Stimulated activated CD8-positive, alpha-beta memory T cell treated with anti-CD3 and anti-CD28 coated beads, Interleukin-4, amount 100 ng/mL, for 48 hours (primary cell): ENCODE data around the gene PCDH9.
"Not testable (repeated sequence)": the region's sequence is repeated elsewhere in the genome, so short reads cannot be mapped to it uniquely, and the experiment has no call there.

ENCODE experiments used
- DNase-seq: peaks from one replicate; pipeline ENCODE4 v3.0.0-alpha.2; 2020

The PCDH9 gene

DNA sequence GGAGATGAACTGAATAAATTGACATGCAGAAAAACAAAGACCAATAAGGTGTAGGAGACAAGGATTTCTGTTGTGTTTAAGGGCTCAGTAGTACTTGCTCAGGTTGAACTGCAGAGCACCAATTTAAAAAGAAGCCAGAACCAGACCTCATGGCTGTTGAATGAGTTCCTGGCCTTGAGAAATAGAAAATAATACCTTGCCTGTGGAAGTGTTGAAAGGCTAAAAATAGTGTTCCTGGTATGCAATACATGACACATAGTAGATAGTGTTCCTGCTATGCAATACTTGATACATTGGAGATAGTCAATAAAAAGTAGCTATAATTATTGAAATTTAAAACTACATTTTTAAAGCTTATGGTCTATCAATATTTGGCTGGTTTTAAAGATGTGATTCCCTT, 595.8 kb downstream of the PCDH9 start:
- DNase-seq, result no peak

DNA sequence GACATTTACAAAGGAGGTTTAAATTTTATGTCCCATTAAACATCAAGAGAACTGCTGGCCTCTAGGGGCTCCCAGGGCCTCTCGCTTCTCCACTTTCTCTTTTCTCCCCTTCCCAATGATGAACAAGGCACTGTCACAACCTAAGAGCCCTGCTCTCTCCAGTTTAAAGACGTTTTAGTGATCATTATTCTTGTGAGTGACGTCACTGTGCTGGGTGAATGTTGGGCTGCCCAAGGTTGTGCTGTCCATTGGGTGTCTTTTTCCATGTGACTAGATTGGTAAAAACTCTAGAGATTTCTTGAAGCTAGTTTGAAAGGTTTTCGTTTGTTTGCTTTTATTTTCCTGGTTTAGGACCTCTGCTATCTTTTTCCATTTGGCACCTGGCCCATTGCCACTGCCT, 602.6 kb downstream of the PCDH9 start:
- DNase-seq, result no peak

DNA sequence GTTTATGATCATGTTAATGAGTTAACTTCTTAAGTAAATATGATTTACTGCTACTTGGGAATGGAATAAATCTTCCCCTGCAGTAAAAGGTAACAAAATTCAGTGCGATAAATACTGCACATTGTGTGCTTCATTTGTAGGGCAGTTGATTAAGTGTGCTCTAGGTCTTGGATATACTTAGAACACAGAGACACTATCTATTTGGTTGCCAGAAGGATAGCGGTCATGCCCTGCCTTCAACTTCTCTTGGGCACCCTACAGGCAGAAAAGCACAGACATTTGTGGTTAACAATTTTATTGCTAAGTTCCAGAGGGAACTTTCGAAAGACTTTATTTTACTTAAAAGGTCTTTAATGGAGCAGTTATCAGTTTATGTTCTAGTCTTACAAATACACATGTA, 605.8 kb downstream of the PCDH9 start:
- DNase-seq, result no peak

DNA sequence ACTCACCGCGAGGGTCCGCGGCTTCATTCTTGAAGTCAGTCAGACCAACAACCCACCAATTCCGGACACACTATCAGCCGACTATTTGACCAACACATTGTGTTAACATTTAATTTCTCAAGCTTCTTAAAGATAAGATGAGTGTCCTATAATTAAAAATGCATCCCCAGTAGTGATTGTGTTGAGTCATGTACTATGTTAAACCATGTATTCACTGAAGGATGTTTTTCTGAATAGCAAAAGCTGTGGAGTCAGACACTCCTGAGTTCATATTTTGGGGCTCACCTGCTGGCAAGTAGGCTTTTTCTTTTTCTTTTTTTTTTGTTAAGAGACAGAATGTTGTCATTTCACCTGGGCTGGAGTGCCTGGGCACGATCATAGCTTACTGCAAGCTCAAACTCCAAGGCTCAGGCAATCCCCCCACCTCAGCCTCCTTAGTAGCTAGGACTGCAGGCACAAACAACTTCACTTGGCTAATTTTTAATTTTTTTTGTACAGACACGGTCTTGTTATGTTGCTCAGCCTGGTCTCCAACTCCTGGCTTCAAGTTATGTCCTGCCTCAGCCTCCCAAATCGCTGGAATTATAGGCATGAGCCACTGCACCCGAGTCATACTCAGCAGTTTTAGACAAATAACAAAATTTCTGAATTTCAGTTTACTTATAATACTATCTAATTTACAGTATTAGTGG, 606.9 kb downstream of the PCDH9 start:
- DNase-seq, result no peak

DNA sequence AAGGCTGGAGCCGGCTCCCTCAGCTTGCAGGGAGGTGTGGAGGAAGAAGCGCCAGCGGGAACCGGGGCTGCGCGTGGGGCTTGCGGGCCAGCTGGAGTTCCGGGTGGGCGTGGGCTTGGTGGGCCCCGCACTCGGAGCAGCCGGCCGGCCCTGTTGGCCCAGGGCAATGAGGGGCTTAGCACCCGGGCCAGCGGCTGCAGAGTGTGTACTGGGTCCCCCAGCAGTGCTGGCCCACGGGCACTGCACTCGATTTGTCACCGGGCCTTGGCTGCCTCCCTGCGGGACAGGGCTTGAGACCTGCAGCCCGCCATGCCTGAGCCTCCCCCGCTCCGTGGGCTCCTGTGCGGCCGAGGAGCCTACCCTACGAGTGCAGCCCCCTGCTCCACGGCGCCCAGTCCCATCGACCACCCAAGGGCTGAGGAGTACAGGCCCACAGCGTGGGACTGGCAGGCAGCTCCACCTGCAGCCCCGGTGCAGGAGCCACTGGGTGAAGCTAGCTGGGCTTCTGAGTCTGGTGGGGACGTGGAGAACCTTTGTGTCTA, 608.2 kb downstream of the PCDH9 start:
- not testable (repeated sequence) for DNase-seq

DNA sequence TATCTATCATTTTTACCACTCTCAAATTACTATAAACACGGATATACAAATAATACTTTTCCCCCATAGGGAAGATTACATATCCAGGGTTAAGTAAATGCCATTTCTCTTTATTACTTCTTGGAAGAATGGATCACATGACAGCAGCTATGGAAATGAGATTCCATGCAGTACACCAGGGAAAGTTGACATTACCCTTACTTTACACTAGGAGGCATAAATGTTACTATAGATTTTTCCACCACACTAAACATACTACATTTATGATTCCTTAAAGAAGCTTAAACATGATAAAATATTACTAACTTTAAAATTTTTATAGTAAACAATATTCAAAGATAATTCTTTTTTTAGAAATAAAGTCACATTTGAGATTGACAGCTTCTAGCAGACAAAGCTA, 611.4 kb downstream of the PCDH9 start:
- no peak for DNase-seq

DNA sequence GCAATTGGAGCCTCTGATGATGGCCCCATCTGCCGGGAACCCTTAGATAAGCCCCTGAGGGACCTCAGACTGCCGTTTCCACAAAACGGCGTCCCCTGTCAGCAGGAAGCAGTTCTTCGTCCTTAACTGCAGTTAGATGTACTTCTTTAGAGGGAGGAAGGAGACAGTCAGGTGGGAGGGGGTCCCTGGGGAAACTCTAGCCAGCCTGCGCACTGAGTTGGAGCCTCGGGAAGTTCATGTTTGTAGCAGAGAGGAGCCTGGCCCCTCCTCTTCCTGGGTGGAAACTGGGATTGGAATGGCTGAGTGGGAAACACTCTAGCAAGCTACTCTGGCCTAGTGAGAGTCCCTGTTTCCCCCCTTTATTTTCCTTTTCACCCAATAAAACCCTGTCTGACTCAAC, 612.4 kb downstream of the PCDH9 start:
- DNase-seq, result no peak

DNA sequence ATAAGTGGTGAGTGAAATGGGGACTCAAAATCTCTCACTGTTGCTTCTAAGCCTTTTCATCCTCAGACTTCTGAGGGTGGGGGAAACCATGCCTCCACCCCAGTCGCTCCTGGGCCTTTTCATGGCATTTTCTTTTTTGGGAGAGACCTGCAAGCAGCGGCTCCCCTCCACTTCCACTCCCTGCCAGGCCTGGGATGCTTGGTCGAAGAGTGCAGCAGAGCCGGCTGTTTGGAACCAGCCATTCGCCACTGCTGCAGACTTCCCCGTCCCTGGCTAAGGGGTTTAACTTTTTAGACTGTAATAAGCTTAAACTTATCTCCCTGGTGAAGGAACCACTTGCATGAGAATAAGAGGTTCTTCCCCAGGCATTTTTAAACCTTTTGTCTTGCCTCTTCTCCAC, 617.2 kb downstream of the PCDH9 start:
- no peak for DNase-seq

DNA sequence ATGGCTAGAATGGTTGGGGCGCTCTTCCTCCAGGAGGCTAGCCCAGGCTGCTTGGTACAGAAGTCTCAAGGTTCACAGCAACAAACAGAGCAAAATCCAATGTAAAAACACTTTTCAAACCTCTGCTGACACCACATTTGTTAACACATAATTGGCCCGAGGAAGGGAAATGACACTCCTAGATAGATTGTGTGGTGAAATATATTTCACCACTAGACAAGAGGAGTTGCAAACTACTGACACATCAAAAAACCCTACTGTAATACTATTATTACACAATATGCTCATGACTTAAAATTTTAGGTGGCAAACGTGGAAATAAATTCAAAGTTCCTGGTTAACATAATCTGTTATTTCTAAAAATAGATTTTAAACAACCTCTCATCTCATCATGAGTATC, 643.6 kb downstream of the PCDH9 start:
- no peak for DNase-seq

DNA sequence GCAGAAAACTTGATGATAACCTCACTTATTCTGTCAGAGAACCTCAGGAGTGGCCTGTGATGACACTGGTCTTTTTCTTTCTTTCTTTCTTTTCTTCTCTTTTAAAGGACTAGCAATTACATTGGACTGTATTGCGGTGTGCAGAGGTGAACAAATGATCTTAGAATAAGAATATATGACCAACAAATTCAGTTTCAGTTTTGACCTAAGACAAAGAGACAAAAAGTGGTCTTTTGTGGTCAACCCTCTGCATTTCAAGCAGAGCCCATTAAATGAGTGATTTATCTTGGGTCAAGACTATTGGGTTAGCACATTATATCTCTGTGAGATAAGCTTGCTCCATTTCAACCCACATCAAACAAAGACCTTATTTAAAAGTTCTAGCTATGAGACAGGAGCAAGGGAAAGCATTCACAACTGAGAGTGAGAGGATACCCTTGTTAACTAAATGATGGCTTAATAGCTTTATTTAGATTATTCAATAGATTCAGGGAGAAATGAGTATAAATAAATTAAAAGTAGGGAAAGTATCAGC, 644.4 kb downstream of the PCDH9 start:
- no peak for DNase-seq

DNA sequence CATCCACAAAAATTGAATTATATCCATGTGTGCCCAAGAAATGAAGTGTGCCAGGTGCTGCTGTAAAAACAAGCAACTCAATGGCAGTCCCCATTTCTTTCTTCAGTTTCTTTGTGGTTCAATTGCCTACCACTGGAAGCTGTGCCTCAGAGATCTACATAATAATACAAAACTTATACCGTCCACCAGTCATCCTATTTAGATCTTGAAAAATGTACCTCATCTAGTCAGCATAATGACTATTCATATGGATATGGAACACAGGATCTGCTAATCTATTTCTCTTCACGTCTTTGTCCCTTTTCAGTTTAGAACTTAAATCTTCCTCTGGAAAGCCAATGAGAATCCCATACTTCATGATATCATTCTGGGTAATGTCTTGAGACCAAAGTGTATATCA, 648.5 kb downstream of the PCDH9 start:
- DNase-seq, result no peak

DNA sequence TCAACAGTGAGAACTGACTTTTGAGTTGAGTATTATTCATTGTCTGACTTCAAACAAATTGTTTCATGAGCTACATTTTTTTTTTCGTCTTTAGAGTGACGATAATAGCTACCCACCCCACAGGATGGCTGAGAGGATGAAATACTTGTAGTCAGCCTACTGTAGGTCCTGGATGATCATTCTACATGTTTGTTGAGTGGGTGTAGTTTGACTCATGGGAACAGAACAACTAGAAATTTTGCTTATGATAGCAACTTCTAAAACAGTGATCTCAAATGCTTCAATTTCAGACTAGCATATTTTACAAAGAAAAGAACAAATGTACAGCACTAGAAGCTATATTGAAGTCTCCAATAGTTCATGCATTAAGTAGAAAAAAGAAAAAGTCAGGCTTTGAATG, 651.8 kb downstream of the PCDH9 start:
- no peak for DNase-seq

DNA sequence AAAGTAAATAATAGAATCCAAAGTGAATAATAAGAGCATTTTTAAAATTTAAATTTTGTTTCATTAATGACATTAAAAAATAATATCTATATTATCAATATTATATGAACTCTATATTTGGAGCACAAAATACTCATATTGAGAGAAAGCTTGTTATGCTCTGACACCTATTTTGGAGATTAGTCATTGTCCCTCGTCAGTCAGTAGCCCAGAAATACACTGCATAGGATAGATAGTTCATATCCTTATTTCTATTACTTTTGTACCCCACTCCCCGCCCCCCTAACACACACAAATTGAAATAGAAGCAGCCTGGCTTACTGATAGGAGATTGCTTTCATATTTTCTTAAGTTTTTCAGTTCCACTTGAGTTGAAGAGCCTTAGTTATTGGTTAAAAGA, 652.8 kb downstream of the PCDH9 start:
- no peak for DNase-seq

DNA sequence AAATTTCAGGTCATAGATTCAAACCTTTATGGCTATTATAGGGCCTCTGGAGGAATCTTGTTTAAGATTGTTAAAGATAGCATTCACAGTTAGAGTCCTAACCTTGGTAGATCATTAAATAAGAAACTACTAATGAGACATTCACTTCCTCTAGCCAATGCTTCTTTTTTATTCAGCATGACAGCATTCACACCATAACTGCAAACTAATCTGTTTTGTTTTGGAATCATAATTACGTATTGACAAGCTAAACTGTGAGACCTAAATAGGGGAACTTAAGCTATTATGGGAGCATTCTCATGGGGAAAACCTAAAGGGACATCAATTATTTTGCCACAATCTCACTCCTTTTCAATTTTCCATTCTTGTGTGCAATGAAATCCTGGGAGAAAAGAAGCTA, 653.8 kb downstream of the PCDH9 start:
- DNase-seq, result no peak

DNA sequence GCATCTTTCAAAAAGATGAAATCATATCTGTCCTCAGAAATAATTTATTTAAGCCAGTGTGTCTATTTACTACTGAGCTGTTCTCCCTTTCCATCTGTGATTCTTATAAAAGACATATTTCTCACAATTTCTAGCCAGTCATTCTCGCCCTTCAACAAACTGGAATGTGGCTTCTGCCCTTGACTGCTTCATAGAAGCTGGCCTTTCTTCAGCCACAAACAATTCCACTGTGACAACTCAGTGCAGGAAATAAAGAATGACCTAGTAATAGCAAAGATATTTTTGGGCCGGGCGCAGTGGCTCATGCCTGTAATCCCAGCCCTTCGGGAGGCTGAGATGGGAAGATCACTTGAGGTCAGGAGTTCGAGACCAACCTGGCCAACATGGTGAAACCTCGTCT, 655.5 kb downstream of the PCDH9 start:
- no peak for DNase-seq

DNA sequence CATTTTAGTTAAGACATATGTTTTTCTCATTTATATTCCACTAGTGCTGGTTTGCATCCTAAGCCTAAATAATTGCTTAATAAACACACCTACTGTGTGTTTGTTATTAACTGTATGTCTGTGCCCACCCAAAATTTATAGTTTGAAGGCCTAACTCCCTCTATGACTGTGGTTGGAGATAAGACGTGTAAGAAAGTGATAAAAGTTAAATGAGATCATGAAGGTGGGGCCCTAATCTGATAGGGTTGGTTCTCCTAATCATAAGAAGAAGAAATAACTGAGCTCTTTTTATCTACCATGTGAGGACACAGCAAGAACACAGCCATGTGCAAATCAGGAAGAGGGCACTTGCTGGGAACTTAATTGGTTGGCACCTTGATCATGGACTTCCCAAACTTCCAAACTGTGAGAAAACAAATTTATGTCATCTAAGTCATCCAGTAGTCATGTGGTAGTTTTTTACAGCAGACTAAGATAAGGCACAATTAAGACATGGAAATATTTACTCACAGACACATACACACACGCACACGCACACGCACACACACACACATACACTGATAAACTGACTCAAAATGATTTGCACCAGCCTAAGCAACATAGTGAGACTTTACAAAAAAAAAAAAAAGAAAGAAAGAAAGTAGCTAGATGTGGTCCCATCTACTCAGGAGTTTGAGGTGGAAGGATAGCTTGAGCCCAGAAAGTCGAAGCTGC, 662.1 kb downstream of the PCDH9 start:
- DNase-seq, result no peak

DNA sequence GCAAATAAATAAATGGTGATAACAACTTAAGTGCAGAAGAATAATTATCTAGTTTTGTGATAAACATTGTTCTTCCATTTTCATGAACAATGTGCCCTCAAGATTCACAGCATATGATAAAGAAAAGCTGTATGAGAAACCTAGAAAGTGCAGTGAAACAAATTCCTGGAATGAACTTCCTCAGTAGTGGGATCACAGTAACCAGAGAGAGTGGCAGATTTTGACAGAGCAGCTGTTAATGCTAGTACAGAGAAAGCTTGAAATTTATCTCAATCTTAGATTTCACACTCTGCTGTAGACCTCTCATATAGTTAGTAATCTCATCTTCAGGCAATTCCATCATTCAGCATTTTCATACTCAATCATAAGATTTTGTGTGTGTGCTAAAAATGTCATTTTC, 664.9 kb downstream of the PCDH9 start:
- DNase-seq, result no peak

DNA sequence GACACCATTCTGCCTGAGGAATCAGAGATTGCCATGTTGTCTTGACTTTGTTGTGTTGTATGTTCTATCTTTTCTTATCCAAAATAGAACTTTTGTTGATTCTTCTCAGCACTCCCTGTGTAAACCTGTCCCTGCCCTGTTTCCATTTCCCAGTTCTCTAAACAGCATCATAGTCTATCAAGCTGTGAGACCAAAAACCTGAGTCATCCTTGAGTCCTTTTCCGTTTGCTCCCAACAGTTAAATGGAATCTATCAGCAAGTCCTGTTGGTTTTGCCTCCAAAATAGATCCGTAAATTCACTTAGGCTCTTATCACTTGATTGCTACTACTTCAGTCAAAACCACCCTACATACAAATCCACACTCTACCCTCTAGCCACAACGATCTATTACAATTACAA, 667.1 kb downstream of the PCDH9 start:
- DNase-seq, result no peak

DNA sequence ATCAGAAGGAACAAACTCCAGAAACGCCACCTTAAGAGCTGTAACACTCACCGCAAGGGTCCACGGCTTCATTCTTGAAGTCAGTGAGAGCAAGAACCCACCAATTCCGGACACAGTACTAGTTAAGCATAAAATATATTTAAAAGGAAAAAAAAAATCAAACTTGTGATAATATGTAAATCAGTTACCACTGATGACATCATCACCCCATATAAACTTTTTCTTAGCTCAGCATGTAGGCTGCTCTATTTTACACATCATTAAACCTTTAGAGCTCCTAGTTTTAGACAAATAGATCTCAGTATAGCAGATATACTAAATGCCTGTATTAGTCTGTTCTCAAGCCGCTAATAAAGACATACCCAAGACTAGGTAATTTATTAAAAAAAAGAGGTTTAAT, 668.1 kb downstream of the PCDH9 start:
- DNase-seq, result no peak

DNA sequence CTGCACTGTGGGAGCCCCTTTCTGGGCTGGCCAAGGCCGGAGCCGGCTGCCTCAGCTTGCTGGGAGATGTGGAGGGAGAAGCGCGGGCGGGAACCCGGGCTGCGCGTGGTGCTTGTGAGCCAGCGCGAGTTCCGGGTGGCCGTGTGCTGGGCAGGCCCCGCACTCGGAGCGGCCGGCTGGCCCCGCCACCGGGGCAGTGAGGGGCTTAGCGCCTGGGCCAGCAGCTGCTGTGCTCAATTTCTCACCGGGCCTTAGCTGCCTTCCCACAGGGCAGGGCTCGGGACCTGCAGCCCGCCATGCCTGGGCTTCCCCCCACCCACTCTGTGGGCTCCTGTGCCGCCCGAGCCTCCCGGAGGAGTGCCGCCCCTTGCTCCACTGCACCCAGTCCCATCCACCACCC, 669.1 kb downstream of the PCDH9 start:
- DNase-seq, result no peak

DNA sequence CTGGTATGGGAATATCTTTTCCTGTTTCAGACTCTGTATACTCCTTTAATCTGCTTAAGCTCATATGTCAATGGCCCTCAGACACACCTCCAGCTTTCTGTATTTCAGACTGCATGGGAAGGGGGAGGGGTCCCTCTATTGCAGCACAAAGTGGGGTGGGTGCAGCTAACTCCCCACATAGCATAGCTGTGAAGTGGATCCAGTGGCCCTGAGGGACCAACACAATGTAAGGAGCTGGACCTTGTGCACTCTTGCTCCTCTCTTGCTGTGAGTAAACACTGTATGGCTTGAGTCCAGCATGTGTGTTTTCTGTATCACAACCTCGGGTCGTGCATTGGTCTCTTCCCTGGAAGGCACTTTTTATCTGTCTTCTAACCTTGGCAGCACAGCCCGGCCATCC, 669.9 kb downstream of the PCDH9 start:
- DNase-seq, result no peak

DNA sequence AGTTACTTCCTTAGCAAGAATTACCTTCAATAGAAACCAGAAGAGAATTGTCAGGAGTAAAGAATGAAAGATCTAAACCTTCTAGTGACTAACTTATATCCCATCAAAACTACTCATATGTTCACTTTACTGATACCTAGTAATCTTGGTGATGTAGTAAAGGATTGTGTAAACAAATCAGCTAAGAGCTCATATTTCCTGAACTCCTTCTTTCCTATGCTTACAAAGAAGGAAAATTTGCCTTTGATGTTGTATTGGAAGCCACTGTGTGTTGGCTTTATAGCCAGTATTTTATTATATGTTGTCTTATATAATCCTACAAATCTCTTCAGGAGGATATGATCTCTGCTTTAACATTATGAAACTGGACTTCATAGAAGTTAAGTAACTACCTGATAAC, 671.0 kb downstream of the PCDH9 start:
- no peak for DNase-seq

DNA sequence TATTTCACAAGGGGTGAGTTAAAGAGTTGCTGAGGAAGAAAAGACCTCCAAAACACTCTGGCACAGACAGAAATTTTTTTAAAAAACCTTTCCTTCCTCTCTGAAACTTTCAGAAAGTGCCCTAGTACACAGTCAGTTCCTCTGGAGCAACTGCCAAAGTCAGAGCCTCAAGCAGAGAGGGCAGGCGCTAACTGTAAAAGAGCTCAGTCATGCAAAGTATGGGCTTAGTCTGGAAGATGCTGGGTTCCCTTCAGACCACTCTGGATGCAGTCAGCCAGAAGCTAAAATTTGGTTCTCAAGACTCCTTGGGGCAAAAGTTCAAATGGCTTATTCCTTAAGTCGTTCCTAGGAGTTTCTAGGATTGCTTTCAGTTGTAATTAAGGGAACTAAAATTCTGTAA, 671.6 kb downstream of the PCDH9 start:
- no peak for DNase-seq

DNA sequence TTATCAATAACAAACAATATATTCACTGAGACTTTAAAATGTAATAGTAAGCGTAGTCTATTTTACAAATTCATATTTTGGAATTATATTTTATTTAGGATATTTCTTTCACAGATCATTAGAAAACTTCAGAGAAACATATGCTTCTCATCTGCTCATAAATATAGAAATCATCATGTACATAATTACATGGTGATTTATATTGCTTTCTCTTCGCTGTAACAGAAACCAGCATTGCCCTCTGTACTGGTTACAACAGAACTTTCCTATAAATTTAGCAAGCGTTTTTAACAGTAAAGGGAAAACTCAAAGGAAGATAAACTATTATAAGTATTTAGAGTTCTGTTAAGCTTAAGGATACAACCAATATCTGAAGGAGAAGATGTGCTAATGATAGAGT, 672.8 kb downstream of the PCDH9 start:
- DNase-seq, result no peak

DNA sequence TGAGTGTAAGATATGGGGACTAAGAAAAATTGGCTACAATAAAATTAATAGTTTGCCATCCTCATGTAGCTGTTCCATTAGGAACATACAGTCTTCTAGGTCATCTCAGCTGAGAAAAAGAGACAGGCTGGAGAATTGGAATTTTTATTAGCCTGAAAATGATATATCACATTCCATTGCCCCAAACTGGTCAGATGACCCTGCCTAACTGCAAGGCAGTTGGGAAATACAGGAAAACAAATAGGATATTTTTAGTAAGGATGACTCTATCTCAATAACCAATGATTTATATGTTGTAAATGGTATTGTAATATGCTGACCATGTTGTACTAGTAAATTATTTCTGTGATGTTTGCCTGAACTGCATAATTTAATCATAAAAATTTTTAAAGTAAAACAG, 673.8 kb downstream of the PCDH9 start:
- no peak for DNase-seq
